Upper lobe of right lung (tissue), 1 donor: ENCODE measurements around the gene PRR30. TPM values are rescaled to one million over a fixed set of nuclear protein-coding genes. Genes with fewer than 3 reads are reported as not detected.
A peak's percentile ranks its signal among the peaks of the same experiment; 100 is the strongest.
"Not testable (repeated sequence)": the region's sequence is repeated elsewhere in the genome, so short reads cannot be mapped to it uniquely, and the experiment has no call there.

Source experiments
- ATAC-seq: fragments of 200-7000 bp; cut with Tn5 transposase; one replicate; pipeline ENCODE4 v1.9.1; 2020; ENCODE audit warnings: mild to moderate bottlenecking, moderate library complexity
- DNase-seq: peaks from one replicate; pipeline ENCODE4 v3.0.0-alpha.2; 2020
- H3K27ac ChIP-seq: fragments of 200-600 bp; one replicate; pipeline ENCODE4 v1.8.0; 2022
- H3K27me3 ChIP-seq: fragments of 200-600 bp; one replicate; pipeline ENCODE4 v1.8.0; 2022; ENCODE audit warnings: mild to moderate bottlenecking
- H3K36me3 ChIP-seq: fragments of 200-600 bp; one replicate; pipeline ENCODE4 v1.8.0; 2022
- H3K4me1 ChIP-seq: fragments of 200-600 bp; one replicate; pipeline ENCODE4 v1.8.0; 2022
- H3K4me3 ChIP-seq: fragments of 200-600 bp; one replicate; pipeline ENCODE4 v1.8.0; 2022; ENCODE audit warnings: mild to moderate bottlenecking
- H3K9me3 ChIP-seq: fragments of 200-600 bp; one replicate; pipeline ENCODE4 v1.8.0; 2022
- CTCF ChIP-seq: fragments of 200-600 bp; IDR thresholded peaks from one replicate; pipeline ENCODE4 v1.8.0; 2022; ENCODE audit warnings: antibody characterized with exemption
- intact Hi-C: fragments of 100-400 bp; cut with DNase I; formaldehyde crosslinking; loops from one replicate; pipeline ENCODE4 v1.11.0; 2022
- total RNA-seq: library from RNA; stranded (reverse); fragmentation: NEBNext Ultra II Directional; extraction: Animal tissue kit (Norgen Biotek cat#: 25700); gene quantifications from one replicate; pipeline ENCODE4 v1.2.1, GENCODE V29; 2021
- donor health status: DM: no; HTN: yes; CAD: no; lungs with severe emphysema.

PRR30 gene
- total RNA-seq, 1 donor from 2014 or later, result not detected

DNA sequence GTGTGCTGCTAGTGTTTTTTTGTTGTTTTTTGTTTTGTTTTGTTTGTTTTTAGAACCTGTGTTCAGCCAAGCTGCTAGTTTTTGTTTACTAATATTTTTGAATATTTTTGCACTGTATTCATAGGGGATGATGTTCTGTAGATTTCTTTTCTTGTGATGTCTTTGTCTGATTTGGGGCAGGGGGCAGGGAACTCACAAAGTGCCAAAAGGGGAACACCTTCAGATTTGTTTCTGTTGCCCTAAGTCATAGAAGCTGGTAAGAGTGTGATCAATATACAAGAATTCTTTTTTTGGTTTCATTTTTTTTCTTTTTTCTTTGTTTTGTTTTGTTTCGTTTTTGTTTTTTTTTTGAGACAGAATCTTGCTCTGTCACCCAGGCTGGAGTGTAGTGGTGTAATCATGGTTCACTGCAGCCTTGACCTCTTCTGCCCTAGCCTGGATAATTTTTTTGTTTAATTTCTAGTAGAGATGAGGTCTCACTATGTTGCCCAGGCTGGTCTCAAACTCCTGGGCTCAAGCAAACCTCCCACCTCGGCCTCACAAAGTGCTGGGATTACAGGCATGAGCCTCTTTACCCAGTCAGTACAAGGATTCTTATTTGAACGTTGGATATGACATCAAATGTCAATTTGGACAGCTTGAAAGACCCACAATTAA lies 40.3 kb upstream of the PRR30 start:
- no peak for DNase-seq
- H3K4me1 ChIP-seq, result peaks cover 14% of the 10 kb centered on the region
- H3K9me3 ChIP-seq, result no peaks in the 10 kb centered on the region
- intact Hi-C loops, result no loop called here
- H3K36me3 ChIP-seq, result no peaks in the 10 kb centered on the region
- no peaks in the 10 kb centered on the region for H3K27me3 ChIP-seq
- no peak for TF ChIP-seq CTCF
- H3K4me3 ChIP-seq, result no peak overlapping the region
- H3K27ac ChIP-seq, result no peak overlapping the region
- ATAC-seq, result no peak

DNA sequence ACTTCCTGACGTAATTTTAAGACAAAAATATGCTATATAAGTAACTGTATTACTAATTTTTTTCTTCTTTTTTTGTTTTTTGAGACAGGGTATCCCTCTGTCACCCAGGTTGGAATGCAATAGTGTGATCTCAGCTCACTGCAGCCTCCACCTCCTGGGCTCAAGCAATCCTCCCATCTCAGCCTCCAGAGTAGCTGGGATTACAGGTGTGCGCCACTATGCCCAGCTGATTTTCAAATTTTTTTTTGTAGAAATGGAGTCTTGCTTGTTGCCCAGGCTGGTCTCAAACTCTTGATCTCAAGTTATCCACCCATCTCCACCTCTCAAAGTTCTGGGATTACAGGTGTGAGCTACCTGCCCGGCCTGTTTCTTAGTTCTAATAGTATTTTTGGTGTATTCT lies 39.3 kb upstream of the PRR30 start:
- H3K27ac ChIP-seq, result no peak overlapping the region
- peaks cover 10% of the 10 kb centered on the region for H3K4me1 ChIP-seq
- DNase-seq (no peak), ATAC-seq (no peak)
- TF ChIP-seq CTCF, result no peak
- H3K36me3 ChIP-seq, result no peaks in the 10 kb centered on the region
- intact Hi-C loops, result no loop called here
- no peaks in the 10 kb centered on the region for H3K27me3 ChIP-seq
- no peak overlapping the region for H3K4me3 ChIP-seq
- no peaks in the 10 kb centered on the region for H3K9me3 ChIP-seq

- H3K27ac ChIP-seq, result no peak overlapping the region
- H3K9me3 ChIP-seq, result no peaks in the 10 kb centered on the region
- intact Hi-C loops, result no loop called here
- TF ChIP-seq CTCF, result no peak
- DNase-seq, result no peak
- H3K27me3 ChIP-seq, result no peaks in the 10 kb centered on the region
- peaks cover 10% of the 10 kb centered on the region for H3K4me1 ChIP-seq
- no peaks in the 10 kb centered on the region for H3K36me3 ChIP-seq
- ATAC-seq, result no peak
- H3K4me3 ChIP-seq, result no peak overlapping the region
Observed at GRCh38 chr2:27177441-27178351, 38.5 kb upstream of the PRR30 start.

GRCh38 chr2:27175781-27176180 lies 36.6 kb upstream of the PRR30 start:
- ATAC-seq, H3K27me3 ChIP-seq, intact Hi-C loops, H3K36me3 ChIP-seq, H3K9me3 ChIP-seq, H3K4me1 ChIP-seq, H3K27ac ChIP-seq, H3K4me3 ChIP-seq, DNase-seq: not testable (repeated sequence)

DNA sequence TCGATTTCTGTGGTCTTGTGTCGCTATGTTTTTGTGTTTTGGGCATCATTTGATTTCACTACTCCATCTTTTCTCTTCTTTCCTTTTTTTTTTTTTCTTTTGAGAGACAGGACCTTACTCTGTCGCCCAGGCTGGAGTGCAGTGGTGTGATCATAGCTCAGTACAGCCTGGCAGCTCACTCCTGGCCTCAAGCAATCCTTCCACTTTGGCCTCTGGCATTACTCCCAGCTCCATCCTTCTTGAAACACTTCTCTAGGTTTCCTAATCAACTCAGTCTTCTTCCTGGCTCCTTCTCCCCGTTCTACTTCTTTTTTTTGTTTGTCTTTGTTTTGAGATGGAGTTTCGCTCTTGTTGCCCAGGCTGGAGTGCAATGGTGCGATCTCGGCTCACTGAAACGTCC lies 36.1 kb upstream of the PRR30 start:
- intact Hi-C loops, result no loop called here
- no peak overlapping the region for H3K4me3 ChIP-seq
- no peak overlapping the region for H3K27ac ChIP-seq
- no peak for DNase-seq
- no peaks in the 10 kb centered on the region for H3K36me3 ChIP-seq
- ATAC-seq, result peak; percentile 73
- H3K4me1 ChIP-seq, result peaks cover 6% of the 10 kb centered on the region
- no peaks in the 10 kb centered on the region for H3K27me3 ChIP-seq
- no peaks in the 10 kb centered on the region for H3K9me3 ChIP-seq
- no peak for TF ChIP-seq CTCF

DNA sequence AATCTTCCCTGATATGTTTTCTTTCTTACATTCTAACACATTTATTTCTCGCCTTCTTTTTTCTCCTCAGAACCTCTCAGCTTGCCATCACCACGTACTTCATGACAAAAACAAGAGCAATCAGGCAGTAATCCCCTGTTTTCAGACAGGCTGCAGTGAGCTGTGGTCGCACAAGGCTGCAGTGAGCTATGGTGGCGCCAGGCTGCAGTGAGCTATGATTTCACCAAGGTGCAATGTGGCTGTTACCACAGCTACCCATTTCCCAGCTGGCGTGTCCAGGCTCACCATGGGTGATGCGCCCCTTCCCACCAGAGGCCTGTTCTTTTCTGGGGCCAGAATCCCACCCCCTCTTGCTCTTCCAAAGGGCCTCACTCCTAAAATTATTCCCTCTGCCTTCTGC lies 35.4 kb upstream of the PRR30 start:
- Histone ChIP-seq H3K4me1 (peaks cover 12% of the 10 kb centered on the region), H3K36me3 (no peaks in the 10 kb centered on the region), H3K27me3 (no peaks in the 10 kb centered on the region), H3K4me3 (no peak overlapping the region), H3K9me3 (no peaks in the 10 kb centered on the region), H3K27ac (no peak overlapping the region)
- ATAC-seq (no peak), DNase-seq (no peak)
- TF ChIP-seq CTCF, result no peak
- intact Hi-C loops, result no loop called here
